H54 (cell line): ENCODE results near the gene ATP1B2.
A peak's percentile ranks its signal among the peaks of the same experiment; 100 is the strongest.
"Not testable (repeated sequence)": the region's sequence is repeated elsewhere in the genome, so short reads cannot be mapped to it uniquely, and the experiment has no call there.

Experiments used
- DNase-seq: peaks from one replicate; pipeline ENCODE4 v3.0.0; 2011; ENCODE audit warnings: low spot score, mixed read lengths; ENCODE audit not compliant: insufficient read length
- FAIRE-seq: peaks from 3 replicates; lab custom pipeline; 2011; peaks lifted over from hg19 to GRCh38; lab: Jason Lieb, UNC
- POLR2A ChIP-seq: IDR thresholded peaks from 2 replicates; pipeline ENCODE4 v1.6.1; 2011; ENCODE audit warnings: low read depth, mild to moderate bottlenecking, low read length

The ATP1B2 gene

GRCh38 chr17:7627250-7628121 is 23.2 kb upstream of the ATP1B2 start, which contains the start of gene SAT2:
Gene SAT2 (minus strand): TSS chr17:7627821. CDS start chr17:7627635, 186 bp downstream.
- peak; percentile 77 for DNase-seq
- FAIRE-seq = no peak
- TF ChIP-seq POLR2A = peak; percentile 74

GRCh38 chr17:7629939-7630571 is 20.7 kb upstream of the ATP1B2 start, which contains the start of gene SHBG:
Gene SHBG (plus strand): TSS chr17:7630135. CDS start chr17:7630173, 38 bp downstream.
- no peak for DNase-seq
- no peak for TF ChIP-seq POLR2A
- FAIRE-seq = no peak

GRCh38 chr17:7631398-7632380 is 19.0 kb upstream of the ATP1B2 start:
- no peak for TF ChIP-seq POLR2A
- no peak for FAIRE-seq

GRCh38 chr17:7632492-7632894 is 18.2 kb upstream of the ATP1B2 start:
- no peak for FAIRE-seq
- no peak for TF ChIP-seq POLR2A
- DNase-seq = no peak

More at GRCh38 chr17:7631398-7632380, 19.0 kb upstream of the ATP1B2 start:
- no peak for DNase-seq

GRCh38 chr17:7633093-7633492 is 17.6 kb upstream of the ATP1B2 start:
- no peak for DNase-seq
- no peak for FAIRE-seq
- TF ChIP-seq POLR2A = no peak

- no peak for DNase-seq
- TF ChIP-seq POLR2A = no peak
- no peak for FAIRE-seq
Observed at GRCh38 chr17:7634384-7634783, 16.3 kb upstream of the ATP1B2 start.

- TF ChIP-seq POLR2A = no peak
- no peak for DNase-seq
- FAIRE-seq = no peak
Observed at GRCh38 chr17:7636163-7636562, 14.6 kb upstream of the ATP1B2 start.

- DNase-seq (no peak), FAIRE-seq (no peak)
- no peak for TF ChIP-seq POLR2A
Observed at GRCh38 chr17:7640783-7641182, 9.9 kb upstream of the ATP1B2 start.

- FAIRE-seq, DNase-seq: not testable (repeated sequence)
Observed at GRCh38 chr17:7641635-7642034, 9.1 kb upstream of the ATP1B2 start.

- FAIRE-seq (no peak), DNase-seq (no peak)
- TF ChIP-seq POLR2A = no peak
Observed at GRCh38 chr17:7644775-7645174, 6.0 kb upstream of the ATP1B2 start.

- DNase-seq (no peak), FAIRE-seq (no peak)
- TF ChIP-seq POLR2A = no peak
Observed at GRCh38 chr17:7646457-7646856, 4.3 kb upstream of the ATP1B2 start.

GRCh38 chr17:7647018-7647417 is 3.7 kb upstream of the ATP1B2 start:
- DNase-seq (no peak), FAIRE-seq (no peak)
- TF ChIP-seq POLR2A = no peak

- DNase-seq (no peak), FAIRE-seq (no peak)
- TF ChIP-seq POLR2A = no peak
Observed at GRCh38 chr17:7651097-7651664, 455 bp downstream of the ATP1B2 start.
